IMR-90 (cell line): ENCODE data around the gene NTRK2.

Experiments
- BHLHE40 ChIP-seq: fragments of 150-350 bp; IDR thresholded peaks from 2 replicates; pipeline ENCODE4 v1.6.1; 2016; ENCODE audit warnings: mild to moderate bottlenecking, low read depth, low read length
- CEBPB ChIP-seq: IDR thresholded peaks from 2 replicates; pipeline ENCODE4 v1.6.1; 2012; ENCODE audit warnings: low read depth, low read length, improper control_type of control experiment
- MAZ ChIP-seq: IDR thresholded peaks from 2 replicates; pipeline ENCODE4 v1.6.1; 2012; ENCODE audit warnings: low read depth, mild to moderate bottlenecking, low read length, improper control_type of control experiment, moderate library complexity, borderline replicate concordance
- POLR2A ChIP-seq: IDR thresholded peaks from 2 replicates; pipeline ENCODE4 v1.6.1; 2012; ENCODE audit warnings: mild to moderate bottlenecking, low read depth, low read length
- RCOR1 ChIP-seq: IDR thresholded peaks from 2 replicates; pipeline ENCODE4 v1.6.1; 2012; ENCODE audit warnings: mild to moderate bottlenecking, low read length, improper control_type of control experiment; ENCODE audit not compliant: insufficient replicate concordance
- RFX5 ChIP-seq: IDR thresholded peaks from 2 replicates; pipeline ENCODE4 v1.8.0; 2012; ENCODE audit warnings: low read depth, mild to moderate bottlenecking, low read length, moderate library complexity
- SMC3 ChIP-seq: fragments of 150-350 bp; IDR thresholded peaks from 2 replicates; pipeline ENCODE4 v1.6.1; 2016; ENCODE audit warnings: low read depth, mild to moderate bottlenecking, antibody characterized with exemption, low read length, moderate library complexity
- TF ChIP-seq, protein P1 (sequence below): conservative IDR thresholded peaks from 2 replicates; pipeline ENCODE4 v1.5.1; 2012; ENCODE audit warnings: mild to moderate bottlenecking, low read depth, low read length, improper control_type of control experiment
- TF ChIP-seq, protein P2 (sequence below): fragments of 150-350 bp; IDR thresholded peaks from 2 replicates; pipeline ENCODE4 v1.6.1; 2016; ENCODE audit warnings: low read depth, mild to moderate bottlenecking, low read length, moderate library complexity, borderline replicate concordance

DNA sequence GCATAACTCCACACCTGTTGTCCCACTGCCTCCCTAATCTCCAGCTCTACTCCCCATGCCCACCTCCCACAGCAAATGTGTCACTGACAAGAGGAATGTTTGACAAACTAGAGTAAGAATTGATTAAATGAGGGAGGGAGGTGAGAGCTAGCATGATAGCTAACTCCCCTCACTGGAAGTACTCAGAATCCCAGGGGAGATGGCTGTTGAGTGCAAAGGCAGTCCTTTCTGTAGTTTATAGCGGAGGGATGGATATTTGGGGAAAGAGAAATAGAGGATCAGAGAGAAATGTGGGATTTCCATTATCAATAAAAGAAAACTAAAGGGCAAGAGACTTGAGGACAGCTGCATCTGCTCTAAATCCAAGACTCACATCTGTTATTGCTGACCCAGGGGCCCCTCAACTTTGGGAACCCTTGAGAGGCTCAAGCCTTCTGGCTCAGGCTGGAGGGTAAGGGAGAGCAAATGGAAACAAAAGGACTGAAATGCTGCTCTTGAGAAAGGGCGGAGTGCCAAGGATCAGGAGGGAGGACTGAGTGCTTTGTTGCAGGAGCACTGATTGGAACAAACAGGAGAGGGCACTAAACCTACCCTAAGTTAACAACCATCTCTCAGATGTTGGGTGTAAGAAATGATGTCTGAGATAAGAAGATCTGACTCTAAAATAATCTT is 372.1 kb downstream of the NTRK2 start:
- TF ChIP-seq, protein P1, sequence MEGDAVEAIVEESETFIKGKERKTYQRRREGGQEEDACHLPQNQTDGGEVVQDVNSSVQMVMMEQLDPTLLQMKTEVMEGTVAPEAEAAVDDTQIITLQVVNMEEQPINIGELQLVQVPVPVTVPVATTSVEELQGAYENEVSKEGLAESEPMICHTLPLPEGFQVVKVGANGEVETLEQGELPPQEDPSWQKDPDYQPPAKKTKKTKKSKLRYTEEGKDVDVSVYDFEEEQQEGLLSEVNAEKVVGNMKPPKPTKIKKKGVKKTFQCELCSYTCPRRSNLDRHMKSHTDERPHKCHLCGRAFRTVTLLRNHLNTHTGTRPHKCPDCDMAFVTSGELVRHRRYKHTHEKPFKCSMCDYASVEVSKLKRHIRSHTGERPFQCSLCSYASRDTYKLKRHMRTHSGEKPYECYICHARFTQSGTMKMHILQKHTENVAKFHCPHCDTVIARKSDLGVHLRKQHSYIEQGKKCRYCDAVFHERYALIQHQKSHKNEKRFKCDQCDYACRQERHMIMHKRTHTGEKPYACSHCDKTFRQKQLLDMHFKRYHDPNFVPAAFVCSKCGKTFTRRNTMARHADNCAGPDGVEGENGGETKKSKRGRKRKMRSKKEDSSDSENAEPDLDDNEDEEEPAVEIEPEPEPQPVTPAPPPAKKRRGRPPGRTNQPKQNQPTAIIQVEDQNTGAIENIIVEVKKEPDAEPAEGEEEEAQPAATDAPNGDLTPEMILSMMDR: no peak
- TF ChIP-seq CEBPB: no peak
- no peak for TF ChIP-seq RFX5
- TF ChIP-seq BHLHE40: no peak
- TF ChIP-seq, protein P2, sequence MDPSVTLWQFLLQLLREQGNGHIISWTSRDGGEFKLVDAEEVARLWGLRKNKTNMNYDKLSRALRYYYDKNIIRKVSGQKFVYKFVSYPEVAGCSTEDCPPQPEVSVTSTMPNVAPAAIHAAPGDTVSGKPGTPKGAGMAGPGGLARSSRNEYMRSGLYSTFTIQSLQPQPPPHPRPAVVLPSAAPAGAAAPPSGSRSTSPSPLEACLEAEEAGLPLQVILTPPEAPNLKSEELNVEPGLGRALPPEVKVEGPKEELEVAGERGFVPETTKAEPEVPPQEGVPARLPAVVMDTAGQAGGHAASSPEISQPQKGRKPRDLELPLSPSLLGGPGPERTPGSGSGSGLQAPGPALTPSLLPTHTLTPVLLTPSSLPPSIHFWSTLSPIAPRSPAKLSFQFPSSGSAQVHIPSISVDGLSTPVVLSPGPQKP: no peak
- no peak for TF ChIP-seq POLR2A
- no peak for TF ChIP-seq SMC3
- no peak for TF ChIP-seq MAZ
- TF ChIP-seq RCOR1: no peak
